SJCRH30 (cell line): Measurements from ENCODE around the gene ANGPTL8. TPM values are rescaled to one million over a fixed set of nuclear protein-coding genes. Genes with fewer than 3 reads are reported as not detected.

Source experiments
- DNase-seq, 2 experiments: peaks; one replicate each; pipeline ENCODE4 v3.0.0-alpha.2; 2015 to 2020
- H3K27ac ChIP-seq: fragments of 250-450 bp; sonication (Bioruptor Pico); 2 replicates; pipeline ENCODE4 v1.5.1; 2020; ENCODE audit warnings: mild to moderate bottlenecking, moderate library complexity
- H3K27me3 ChIP-seq: fragments of 250-450 bp; sonication (Bioruptor Pico); 2 replicates; pipeline ENCODE4 v1.5.1; 2020; ENCODE audit warnings: mild to moderate bottlenecking, moderate library complexity
- H3K36me3 ChIP-seq: fragments of 250-450 bp; sonication (Bioruptor Pico); 2 replicates; pipeline ENCODE4 v1.5.1; 2020; ENCODE audit warnings: mild to moderate bottlenecking, moderate library complexity
- H3K4me1 ChIP-seq: fragments of 250-450 bp; sonication (Bioruptor Pico); 2 replicates; pipeline ENCODE4 v1.5.1; 2020; ENCODE audit warnings: mild to moderate bottlenecking, moderate library complexity
- H3K4me3 ChIP-seq: fragments of 250-450 bp; sonication (Bioruptor Pico); 2 replicates; pipeline ENCODE4 v1.5.1; 2020; ENCODE audit warnings: mild to moderate bottlenecking, moderate library complexity
- H3K9me3 ChIP-seq: fragments of 250-450 bp; sonication (Bioruptor Pico); replicated peaks from 2 replicates; pipeline ENCODE4 v1.5.1; 2020; ENCODE audit warnings: mild to moderate bottlenecking, moderate library complexity
- total RNA-seq: library from RNA; depleted of rRNA; stranded (reverse); fragments of >200 nt; shearing (Covaris generic); gene quantifications from 2 replicates; pipeline ENCODE4 v1.2.3, GENCODE V29; 2014

Gene ANGPTL8
- total RNA-seq, 1 experiment from 2014 or later, result not detected

DNA sequence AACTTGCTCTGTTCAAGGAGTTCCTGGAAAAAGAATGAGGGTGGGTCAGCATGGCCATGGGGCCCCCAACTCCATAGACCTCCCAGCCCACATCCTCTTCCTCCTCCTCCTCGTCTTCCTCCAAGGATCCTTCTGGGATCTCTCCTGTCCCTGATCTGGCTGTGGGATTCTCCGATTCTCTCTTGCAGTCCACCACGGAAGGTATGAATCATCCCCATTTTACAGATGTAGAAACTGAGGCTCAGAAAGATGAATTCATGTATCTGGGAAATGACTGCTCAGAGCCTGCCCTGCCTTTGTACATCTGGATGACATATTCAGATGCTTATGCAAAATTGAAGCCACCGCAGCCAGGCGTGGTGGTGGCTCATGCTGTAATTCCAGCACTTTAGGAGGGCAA lies 39.9 kb upstream of the ANGPTL8 start:
- H3K4me3 ChIP-seq, result no peak overlapping the region
- peaks cover 19% of the 10 kb centered on the region for H3K4me1 ChIP-seq
- H3K36me3 ChIP-seq, result no peaks in the 10 kb centered on the region; the same call in 1 of the 2 replicates
- H3K9me3 ChIP-seq, result no peaks in the 10 kb centered on the region
- no peaks in the 10 kb centered on the region for H3K27me3 ChIP-seq
- DNase-seq, result no peak
- H3K27ac ChIP-seq, result no peak overlapping the region

DNA sequence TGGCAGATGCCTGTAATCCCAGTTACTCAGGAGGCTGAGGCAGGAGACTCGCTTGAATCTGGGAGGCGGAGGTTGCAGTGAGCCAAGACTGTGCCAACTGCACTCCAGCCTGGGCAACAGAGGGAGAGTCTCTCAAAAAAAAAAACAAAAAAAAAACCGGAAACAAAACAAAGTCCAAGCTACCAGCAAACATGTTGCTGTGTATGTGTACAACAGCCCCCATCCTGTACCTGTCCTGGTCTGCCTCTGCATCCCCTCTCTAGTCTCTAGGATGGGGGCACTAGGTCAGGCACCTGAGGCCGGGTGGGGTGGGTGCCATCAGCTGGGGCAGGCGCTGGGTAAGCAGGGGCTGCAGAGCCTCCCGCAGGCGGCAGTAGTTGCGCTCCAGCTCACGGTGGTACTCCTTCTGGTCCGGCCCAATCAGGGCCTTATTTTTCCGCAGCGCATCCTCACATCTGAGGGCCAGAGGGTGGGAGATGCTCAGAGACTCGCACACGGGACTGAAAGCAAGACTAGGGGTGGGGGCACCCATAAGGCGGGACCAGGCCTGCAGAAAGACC lies 39.3 kb upstream of the ANGPTL8 start:
- peaks cover 15% of the 10 kb centered on the region for H3K4me1 ChIP-seq
- no peak for DNase-seq
- H3K27ac ChIP-seq, result no peak overlapping the region
- no peaks in the 10 kb centered on the region for H3K9me3 ChIP-seq
- H3K27me3 ChIP-seq, result no peaks in the 10 kb centered on the region
- no peak overlapping the region for H3K4me3 ChIP-seq
- H3K36me3 ChIP-seq, result no peaks in the 10 kb centered on the region; the same call in 1 of the 2 replicates

DNA sequence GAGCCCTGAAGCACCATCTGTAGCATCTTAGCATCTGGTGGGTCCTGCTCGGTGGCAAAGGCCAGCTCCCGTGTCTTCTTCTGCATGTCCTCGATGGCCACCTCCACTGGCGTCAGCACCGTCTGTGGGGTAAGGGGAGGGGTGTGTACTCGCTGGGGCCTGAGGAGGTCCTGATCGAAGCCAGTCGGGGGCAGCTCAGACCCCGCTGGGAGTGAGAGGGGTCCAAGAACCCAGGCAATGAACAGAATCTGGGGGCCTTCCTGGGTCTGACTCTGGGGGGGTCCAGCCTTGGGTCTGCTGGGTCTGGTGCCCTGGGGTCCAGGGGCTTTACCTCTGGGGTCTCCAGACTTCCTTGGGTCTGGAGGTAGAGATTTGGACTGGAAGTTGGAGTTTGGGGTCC lies 38.5 kb upstream of the ANGPTL8 start:
- Histone ChIP-seq H3K4me1 (peaks cover 9% of the 10 kb centered on the region), H3K36me3 (no peaks in the 10 kb centered on the region; the same call in 1 of the 2 replicates), H3K27me3 (no peaks in the 10 kb centered on the region), H3K4me3 (no peak overlapping the region), H3K27ac (no peak overlapping the region), H3K9me3 (no peaks in the 10 kb centered on the region)
- no peak for DNase-seq

DNA sequence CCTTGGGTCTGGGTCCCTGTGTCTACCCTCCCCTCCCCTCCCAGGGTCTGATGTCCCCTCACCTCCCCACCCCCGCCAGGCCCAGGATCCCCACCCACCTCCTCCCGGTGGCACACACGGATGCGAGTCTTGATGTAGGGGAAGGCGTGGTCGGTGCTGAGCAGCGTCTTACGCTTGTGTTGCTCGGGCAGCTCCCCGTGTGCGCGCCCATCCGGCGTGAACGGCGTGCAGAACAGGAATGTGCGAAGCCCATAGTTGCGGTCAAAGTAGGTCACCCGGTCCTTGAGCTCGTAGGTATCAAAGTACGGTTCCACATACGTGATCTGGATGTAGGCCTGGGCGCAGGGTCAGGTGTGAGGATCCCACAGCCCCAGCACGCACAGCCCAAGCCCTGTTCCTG lies 37.6 kb upstream of the ANGPTL8 start:
- Histone ChIP-seq H3K27ac (no peak overlapping the region), H3K27me3 (no peaks in the 10 kb centered on the region), H3K4me1 (peaks cover 9% of the 10 kb centered on the region), H3K36me3 (no peaks in the 10 kb centered on the region; the same call in 1 of the 2 replicates), H3K4me3 (no peak overlapping the region), H3K9me3 (no peaks in the 10 kb centered on the region)
- DNase-seq, result no peak

DNA sequence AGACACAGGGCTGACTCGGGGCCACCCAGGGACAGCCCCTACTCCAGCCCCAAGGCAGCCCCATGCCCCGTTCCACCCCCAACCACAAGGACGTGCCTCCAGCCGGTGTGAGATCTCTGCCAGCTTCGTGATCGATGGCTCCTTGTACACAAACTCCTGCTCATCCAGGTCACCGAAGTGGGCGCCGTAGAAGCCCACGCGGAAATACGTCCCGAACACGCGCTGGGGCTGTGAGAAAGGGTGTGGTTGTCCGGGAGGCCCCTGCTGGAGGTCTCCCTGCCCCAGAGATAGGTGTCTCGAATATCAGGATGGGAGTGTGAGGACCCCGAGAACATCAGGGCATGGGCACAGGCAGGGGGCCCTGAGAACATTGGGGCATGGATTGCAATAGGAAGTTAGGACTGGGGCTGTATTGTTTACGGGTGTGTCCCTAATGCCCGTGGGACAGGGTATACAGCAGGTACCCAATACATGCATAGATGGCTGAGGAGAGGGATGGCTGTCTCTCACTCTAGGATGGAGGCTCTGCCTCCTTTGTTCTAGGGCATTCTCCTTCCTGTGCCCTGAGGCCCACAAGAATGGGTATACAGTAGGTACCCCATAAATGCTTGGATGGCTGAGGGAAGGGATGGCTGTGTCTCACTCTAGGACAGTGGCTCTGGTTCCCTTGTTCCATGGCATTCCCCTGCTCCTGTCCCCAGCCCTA lies 36.8 kb upstream of the ANGPTL8 start:
- H3K4me1 ChIP-seq, result peaks cover 9% of the 10 kb centered on the region
- H3K27ac ChIP-seq, result no peak overlapping the region
- no peak for DNase-seq
- no peaks in the 10 kb centered on the region for H3K27me3 ChIP-seq
- no peaks in the 10 kb centered on the region for H3K9me3 ChIP-seq
- H3K4me3 ChIP-seq, result no peak overlapping the region
- H3K36me3 ChIP-seq, result no peaks in the 10 kb centered on the region; the same call in 1 of the 2 replicates

DNA sequence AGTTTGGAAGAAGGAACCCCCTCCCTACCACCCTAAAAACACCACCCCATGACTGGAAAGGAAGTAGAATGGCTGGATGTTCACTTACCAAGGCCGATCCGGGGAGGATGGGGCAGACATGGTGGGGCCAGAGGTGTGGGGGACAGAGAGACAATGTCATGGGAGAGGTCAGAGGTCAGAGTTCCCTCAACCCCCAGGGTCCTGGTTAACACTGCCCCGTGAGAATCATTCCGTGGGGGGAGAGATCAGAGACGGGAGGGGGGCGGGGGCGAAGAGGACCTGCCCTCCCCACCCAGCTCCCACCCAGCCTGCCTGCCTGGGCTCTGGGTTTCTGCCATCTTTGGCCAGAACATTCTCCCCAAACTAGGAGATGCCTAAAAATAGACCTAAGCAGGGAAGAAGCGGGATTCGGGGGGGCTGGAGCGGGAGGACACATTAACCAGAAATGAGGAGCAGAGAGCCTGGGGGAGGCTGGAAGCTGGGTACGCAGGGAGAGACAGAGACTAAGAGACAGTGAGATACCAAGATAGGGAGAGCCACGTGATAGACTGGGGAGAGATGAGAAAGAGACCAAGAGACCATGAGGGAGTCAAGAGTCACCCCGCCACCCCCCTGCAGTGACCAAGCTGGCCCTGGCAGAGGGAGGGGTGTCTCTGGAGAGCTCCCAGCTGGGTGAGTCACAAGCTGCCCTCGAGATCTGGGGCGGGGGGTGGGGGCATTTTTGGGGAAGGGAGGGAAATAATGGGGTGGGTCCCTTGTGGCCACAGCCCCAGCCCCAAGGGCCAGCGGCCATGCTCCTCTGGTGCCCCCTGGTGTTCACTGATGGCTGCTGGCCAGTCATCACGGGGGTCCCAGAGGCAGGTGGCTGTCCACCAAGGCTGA lies 36.0 kb upstream of the ANGPTL8 start:
- Histone ChIP-seq H3K4me1 (peaks cover 9% of the 10 kb centered on the region), H3K4me3 (no peak overlapping the region), H3K36me3 (no peaks in the 10 kb centered on the region; the same call in 1 of the 2 replicates), H3K9me3 (no peaks in the 10 kb centered on the region), H3K27me3 (no peaks in the 10 kb centered on the region), H3K27ac (peak overlapping the region; percentile 74)
- peak; percentile 79 to 85 for DNase-seq

DNA sequence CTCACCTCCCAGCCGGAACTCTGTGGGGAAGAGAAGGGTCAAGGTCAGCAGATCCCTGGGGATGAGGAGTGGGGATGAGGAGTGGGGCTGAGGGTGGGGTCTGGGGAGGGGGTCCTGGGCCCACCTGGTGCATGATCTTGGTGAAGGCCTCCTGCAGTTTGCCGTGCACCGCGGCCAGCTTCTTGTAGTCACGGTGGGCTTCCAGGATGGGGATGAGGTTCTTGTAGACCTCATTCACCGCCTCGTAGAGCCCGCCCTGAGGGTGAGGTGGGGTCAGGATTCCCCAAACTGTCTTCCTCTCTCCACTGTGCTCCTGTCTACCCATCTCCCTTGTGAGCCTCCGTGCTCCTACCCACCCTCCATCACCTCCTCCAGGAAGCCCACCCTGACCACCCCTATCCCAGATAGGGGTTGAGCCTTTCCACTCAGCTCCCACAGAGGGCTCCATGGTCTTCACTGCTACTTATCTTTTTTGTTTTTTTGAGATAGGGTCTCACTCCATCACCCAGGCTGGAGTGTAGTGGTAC lies 35.3 kb upstream of the ANGPTL8 start:
- H3K4me3 ChIP-seq, result no peak overlapping the region
- H3K27me3 ChIP-seq, result no peaks in the 10 kb centered on the region
- H3K4me1 ChIP-seq, result peaks cover 9% of the 10 kb centered on the region
- DNase-seq, result no peak
- no peaks in the 10 kb centered on the region; the same call in 1 of the 2 replicates for H3K36me3 ChIP-seq
- no peaks in the 10 kb centered on the region for H3K9me3 ChIP-seq
- no peak overlapping the region for H3K27ac ChIP-seq

DNA sequence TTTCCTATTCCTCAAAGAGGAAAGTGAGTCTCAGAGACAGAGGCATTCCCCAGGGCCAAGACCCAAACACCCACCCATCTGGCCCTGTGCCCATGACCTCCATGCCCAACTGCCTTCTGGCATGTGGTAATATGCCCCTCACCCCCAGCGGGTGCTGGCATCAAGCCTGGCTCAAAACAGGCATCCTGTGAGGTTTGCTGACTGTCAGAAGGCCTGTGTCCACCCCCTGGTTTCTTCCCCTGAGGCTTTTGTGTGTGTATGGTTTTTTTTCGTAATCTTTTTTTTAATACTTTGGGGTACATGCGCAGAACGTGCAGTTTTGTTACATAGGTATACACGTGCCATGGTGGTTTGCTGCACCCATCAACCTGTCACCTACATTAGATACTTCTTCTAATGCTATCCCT lies 34.5 kb upstream of the ANGPTL8 start:
- no peak for DNase-seq
- Histone ChIP-seq H3K4me3 (no peak overlapping the region), H3K27me3 (no peaks in the 10 kb centered on the region), H3K27ac (no peak overlapping the region), H3K36me3 (no peaks in the 10 kb centered on the region; the same call in 1 of the 2 replicates), H3K4me1 (peaks cover 9% of the 10 kb centered on the region), H3K9me3 (no peaks in the 10 kb centered on the region)

DNA sequence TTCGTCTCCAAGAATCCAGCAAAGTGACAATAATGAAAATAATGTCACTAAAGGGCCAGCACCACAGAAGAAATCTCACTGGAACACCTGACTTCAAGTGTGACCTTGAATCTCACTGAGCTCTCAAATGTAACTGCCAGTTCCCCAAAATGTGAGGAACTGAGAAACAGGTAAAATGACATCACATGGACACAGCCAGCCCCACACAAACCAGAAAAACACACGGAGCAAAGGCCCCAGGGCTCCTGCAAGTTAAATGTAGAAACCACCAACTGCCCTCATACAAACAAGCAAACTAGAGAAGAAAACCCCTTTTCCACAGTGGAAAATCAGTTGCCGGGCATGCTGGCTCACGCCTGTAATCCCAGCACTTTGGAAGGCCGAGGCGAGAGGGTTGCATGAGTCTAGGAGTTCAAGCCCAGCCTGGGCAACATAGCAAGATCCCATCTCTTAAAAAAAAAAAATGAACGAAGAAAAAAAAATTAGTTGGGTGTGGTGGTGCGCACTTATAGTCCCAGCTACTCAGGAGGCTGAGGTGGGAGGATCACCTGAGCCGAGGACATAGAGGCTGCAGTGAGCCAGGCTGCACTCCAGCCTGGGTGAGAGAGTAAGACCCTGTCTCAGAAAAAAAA lies 33.4 kb upstream of the ANGPTL8 start:
- no peak overlapping the region for H3K4me3 ChIP-seq
- DNase-seq, result no peak
- H3K9me3 ChIP-seq, result no peaks in the 10 kb centered on the region
- no peak overlapping the region for H3K27ac ChIP-seq
- H3K4me1 ChIP-seq, result peaks cover 9% of the 10 kb centered on the region
- peaks cover 8% of the 10 kb centered on the region; the same call in 1 of the 2 replicates for H3K36me3 ChIP-seq
- H3K27me3 ChIP-seq, result no peaks in the 10 kb centered on the region

DNA sequence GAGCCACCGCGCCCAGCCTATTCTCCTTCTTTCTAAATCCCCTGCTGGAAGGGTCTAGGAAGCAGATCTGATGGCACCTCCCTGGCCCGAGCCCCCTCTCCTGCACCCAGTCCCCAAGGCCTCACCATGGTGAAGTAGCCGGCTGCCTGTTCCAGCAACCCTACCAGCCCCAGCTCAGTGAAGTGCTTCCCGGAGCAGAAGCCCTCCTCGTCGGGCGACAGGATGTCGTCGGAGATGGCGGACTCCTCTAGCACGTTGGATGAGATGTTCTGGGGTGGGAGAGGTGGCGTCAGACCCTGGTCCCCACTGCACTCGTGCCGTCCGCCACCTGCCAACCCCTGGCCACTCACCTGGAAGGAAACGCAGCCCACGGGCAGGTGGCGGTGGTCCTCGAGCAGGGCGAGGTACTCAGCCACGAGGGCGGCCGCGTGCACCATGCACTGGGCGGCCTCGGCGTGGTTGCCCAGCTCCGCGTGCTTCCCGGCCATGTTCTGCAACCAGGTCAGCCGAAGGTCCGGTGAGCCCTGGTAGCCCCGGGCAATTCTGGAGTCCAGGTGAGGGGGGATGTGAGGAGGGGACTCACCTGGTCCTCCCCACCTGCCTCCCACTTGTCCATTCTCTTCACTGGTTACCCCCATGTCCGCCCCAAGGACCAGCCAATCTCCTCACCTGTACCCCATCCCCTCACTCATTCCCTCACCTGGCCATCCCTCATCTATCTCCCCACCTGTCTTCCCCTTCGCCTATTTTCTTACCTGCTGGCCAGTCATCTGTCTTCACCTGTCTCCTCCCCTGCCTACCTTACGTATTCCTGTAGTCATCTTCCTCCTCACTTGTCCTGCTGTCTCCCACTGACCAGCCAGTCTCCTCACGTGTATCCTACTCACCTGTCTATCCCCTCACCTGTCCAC lies 30.6 kb upstream of the ANGPTL8 start:
- H3K9me3 ChIP-seq, result no peaks in the 10 kb centered on the region
- peak; percentile 44 to 45 for DNase-seq
- peaks cover 8% of the 10 kb centered on the region; the same call in 1 of the 2 replicates for H3K36me3 ChIP-seq
- H3K27me3 ChIP-seq, result no peaks in the 10 kb centered on the region
- H3K4me1 ChIP-seq, result no peaks in the 10 kb centered on the region
- no peak overlapping the region for H3K4me3 ChIP-seq
- H3K27ac ChIP-seq, result no peak overlapping the region

DNA sequence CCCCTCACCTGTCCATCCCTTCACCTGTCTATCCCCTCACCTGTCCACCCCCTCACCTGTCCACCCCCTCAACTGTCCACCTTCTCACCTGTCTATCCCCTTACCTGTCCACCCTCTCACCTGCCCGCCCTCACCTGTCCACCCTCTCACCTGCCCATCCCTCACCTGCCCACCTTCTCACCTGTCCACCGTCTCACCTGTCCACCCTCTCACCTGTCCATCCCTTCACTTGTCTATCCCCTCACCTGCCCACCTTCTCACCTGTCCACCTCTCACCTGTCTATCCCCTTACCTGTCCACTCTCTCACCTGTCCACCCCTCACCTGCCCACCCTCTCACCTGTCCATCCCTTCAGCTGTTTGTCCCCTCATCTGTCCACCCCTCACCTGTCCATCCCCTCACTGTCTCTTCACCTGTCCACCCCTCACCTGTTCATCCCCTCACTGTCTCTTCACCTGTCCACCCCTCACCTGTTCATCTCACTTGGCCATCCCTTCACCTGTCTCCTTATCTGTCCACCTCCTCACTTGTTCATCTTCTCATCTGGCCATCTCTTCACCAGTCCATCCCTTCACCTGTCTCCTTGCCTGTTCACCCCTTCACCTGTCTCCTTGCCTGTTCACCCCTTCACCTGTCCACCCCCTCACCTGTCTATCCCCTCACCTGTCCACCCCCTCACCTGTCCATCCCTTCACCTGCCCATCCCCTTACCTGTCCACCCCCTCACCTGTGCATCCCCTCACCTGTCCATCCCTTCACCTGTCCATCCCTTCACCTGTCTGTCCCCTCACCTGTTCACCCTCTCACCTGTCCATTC lies 29.4 kb upstream of the ANGPTL8 start:
- Histone ChIP-seq H3K27me3 (no peaks in the 10 kb centered on the region), H3K4me1 (no peaks in the 10 kb centered on the region), H3K9me3 (no peaks in the 10 kb centered on the region), H3K36me3 (peaks cover 8% of the 10 kb centered on the region; the same call in 1 of the 2 replicates), H3K4me3 (no peak overlapping the region), H3K27ac (no peak overlapping the region)
- no peak for DNase-seq

DNA sequence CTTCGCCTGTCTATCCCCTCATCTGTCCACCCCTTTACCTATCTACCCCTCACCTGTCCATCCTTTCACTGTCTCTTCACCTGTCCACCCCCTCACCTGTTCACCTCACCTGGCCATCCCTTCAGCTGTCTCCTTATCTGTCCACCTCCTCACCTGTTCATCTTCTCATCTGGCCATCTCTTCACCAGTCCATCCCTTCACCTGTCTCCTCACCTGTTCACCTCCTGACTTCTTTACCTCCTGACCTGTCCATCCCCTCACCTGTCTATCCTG lies 28.8 kb upstream of the ANGPTL8 start:
- Histone ChIP-seq H3K4me3 (no peak overlapping the region), H3K27me3 (no peaks in the 10 kb centered on the region), H3K9me3 (no peaks in the 10 kb centered on the region), H3K4me1 (no peaks in the 10 kb centered on the region), H3K27ac (no peak overlapping the region), H3K36me3 (peaks cover 8% of the 10 kb centered on the region; the same call in 1 of the 2 replicates)
- DNase-seq, result no peak

DNA sequence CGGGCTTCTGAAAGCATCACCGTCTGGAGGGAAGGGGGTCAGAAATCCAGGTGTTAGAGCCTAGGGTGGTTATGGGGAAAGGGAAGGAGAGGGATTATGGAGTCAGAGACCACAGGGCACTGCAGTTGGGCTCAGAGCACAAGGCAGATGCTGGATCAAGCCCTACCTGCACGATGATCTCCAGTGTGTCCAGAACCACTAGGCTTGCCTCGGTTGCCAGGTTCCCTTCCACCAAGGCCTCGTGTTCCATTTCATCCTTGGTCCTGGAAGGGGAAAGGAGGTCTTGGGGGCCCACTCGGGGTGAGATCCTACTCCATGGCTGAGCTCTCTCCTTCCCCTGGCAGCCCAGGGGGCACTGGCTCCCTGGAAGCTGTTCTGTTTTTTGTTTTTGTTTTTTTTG lies 25.0 kb upstream of the ANGPTL8 start:
- H3K27me3 ChIP-seq, result no peaks in the 10 kb centered on the region
- peaks cover 8% of the 10 kb centered on the region; the same call in 1 of the 2 replicates for H3K36me3 ChIP-seq
- no peak overlapping the region for H3K4me3 ChIP-seq
- no peak overlapping the region for H3K27ac ChIP-seq
- DNase-seq, result no peak
- no peaks in the 10 kb centered on the region for H3K4me1 ChIP-seq
- H3K9me3 ChIP-seq, result no peaks in the 10 kb centered on the region
